Neural progenitor cell (in vitro differentiated cells): ENCODE results near the gene MYO10. TPM values are rescaled to one million over a fixed set of nuclear protein-coding genes. Genes with fewer than 3 reads are reported as not detected.

Source experiments
- DNase-seq: peaks from one replicate; pipeline ENCODE4 v3.0.0-alpha.2; 2016; ENCODE audit warnings: low spot score
- H2AFZ ChIP-seq: fragments of 200-600 bp; sonication (generic); replicated peaks from 2 replicates; pipeline ENCODE4 v1.6.1; 2016; ENCODE audit warnings: antibody characterized with exemption
- H3F3A ChIP-seq: fragments of 200-600 bp; sonication (generic); 2 replicates; pipeline ENCODE4 v1.6.1; 2016; ENCODE audit warnings: antibody characterized with exemption, low read depth
- H3K27ac ChIP-seq: fragments of 200-600 bp; sonication (generic); 2 replicates; pipeline ENCODE4 v1.5.1; 2016; ENCODE audit warnings: mild to moderate bottlenecking
- H3K27me3 ChIP-seq: fragments of 200-600 bp; sonication (generic); 2 replicates; pipeline ENCODE4 v1.6.1; 2016; ENCODE audit warnings: mild to moderate bottlenecking, moderate library complexity
- H3K36me3 ChIP-seq: fragments of 200-600 bp; sonication (generic); 2 replicates; pipeline ENCODE4 v1.5.1; 2016
- H3K4me1 ChIP-seq: fragments of 200-600 bp; sonication (generic); 2 replicates; pipeline ENCODE4 v1.6.1; 2016; ENCODE audit warnings: mixed run types
- H3K4me2 ChIP-seq: fragments of 200-600 bp; sonication (generic); 2 replicates; pipeline ENCODE4 v1.6.1; 2016
- H3K4me3 ChIP-seq: fragments of 200-600 bp; sonication (generic); 2 replicates; pipeline ENCODE4 v1.5.1; 2016
- H3K79me2 ChIP-seq: fragments of 200-600 bp; sonication (generic); 2 replicates; pipeline ENCODE4 v1.6.1; 2016; ENCODE audit warnings: low read depth
- H3K9ac ChIP-seq: fragments of 200-600 bp; sonication (generic); 2 replicates; pipeline ENCODE4 v1.6.1; 2016
- H3K9me3 ChIP-seq: fragments of 200-600 bp; sonication (generic); 2 replicates; pipeline ENCODE4 v1.5.1; 2016; ENCODE audit warnings: low read depth
- H4K20me1 ChIP-seq: fragments of 200-600 bp; sonication (generic); 2 replicates; pipeline ENCODE4 v1.6.1; 2016; ENCODE audit warnings: low read depth
- H3K27ac Mint-ChIP-seq: 3 replicates; pipeline ENCODE4 v1.8.0; 2021; ENCODE audit warnings: mixed read lengths
- H3K27me3 Mint-ChIP-seq: 2 replicates; pipeline ENCODE4 v1.8.0; 2022; ENCODE audit warnings: low read depth, mild to moderate bottlenecking, inconsistent platforms, moderate library complexity, mixed read lengths; ENCODE audit not compliant: insufficient read depth
- H3K36me3 Mint-ChIP-seq: 3 replicates; pipeline ENCODE4 v1.8.0; 2021; ENCODE audit warnings: mixed read lengths
- H3K4me1 Mint-ChIP-seq: 3 replicates; pipeline ENCODE4 v1.8.0; 2021; ENCODE audit warnings: mixed read lengths
- H3K4me3 Mint-ChIP-seq: 3 replicates; pipeline ENCODE4 v1.8.0; 2021; ENCODE audit warnings: mild to moderate bottlenecking, moderate library complexity, mixed read lengths
- H3K9me3 Mint-ChIP-seq: 3 replicates; pipeline ENCODE4 v1.8.0; 2020; ENCODE audit warnings: mixed read lengths
- CTCF ChIP-seq: fragments of 200-600 bp; sonication (generic); IDR thresholded peaks from 2 replicates; pipeline ENCODE4 v1.5.1; 2017; ENCODE audit warnings: antibody characterized with exemption, mild to moderate bottlenecking
- EZH2 ChIP-seq: fragments of 200-600 bp; sonication (generic); IDR thresholded peaks from 2 replicates; pipeline ENCODE4 v1.6.1; 2017; ENCODE audit warnings: antibody characterized with exemption, mild to moderate bottlenecking, moderate library complexity
- EZH2phosphoT487 ChIP-seq: fragments of 200-600 bp; sonication (generic); IDR thresholded peaks from 2 replicates; pipeline ENCODE4 v1.6.1; 2017; ENCODE audit warnings: antibody characterized with exemption
- total RNA-seq: library from RNA; depleted of rRNA; stranded (reverse); fragments of >200 nt; gene quantifications from 2 replicates; pipeline ENCODE4 v1.2.3, GENCODE V29; 2015; ENCODE audit warnings: low replicate concordance

The MYO10 gene
- total RNA-seq, 1 donor from 2014 or later = 39.1 TPM

- no peaks in the 10 kb centered on the region for H3K9me3 ChIP-seq
- no peak overlapping the region for H2AFZ ChIP-seq
- no peak overlapping the region for H3K4me3 ChIP-seq
These were observed 109.5 kb downstream of the MYO10 start for GRCh38 chr5:16826379-16827125.

GRCh38 chr5:16819522-16820167 lies 116.4 kb downstream of the MYO10 start:
- Histone ChIP-seq H3K27ac (no peak overlapping the region), H4K20me1 (no peaks in the 10 kb centered on the region), H3F3A (no peaks in the 10 kb centered on the region), H3K4me2 (no peak overlapping the region), H3K79me2 (peaks cover 19% of the 10 kb centered on the region), H3K4me1 (no peaks in the 10 kb centered on the region), H3K9ac (no peak overlapping the region), H2AFZ (no peak overlapping the region), H3K4me3 (no peak overlapping the region), H3K9me3 (no peaks in the 10 kb centered on the region), H3K36me3 (peaks cover 6% of the 10 kb centered on the region), H3K27me3 (no peaks in the 10 kb centered on the region)
- Mint-ChIP-seq H3K4me1 (no peaks in the 10 kb centered on the region), H3K27me3 (no peaks in the 10 kb centered on the region), H3K4me3 (no peak overlapping the region), H3K9me3 (peaks cover 2% of the 10 kb centered on the region), H3K36me3 (peaks cover 11% of the 10 kb centered on the region), H3K27ac (no peak overlapping the region)
- DNase-seq = no peak
- TF ChIP-seq CTCF (no peak), EZH2 (no peak), EZH2phosphoT487 (no peak)

More at GRCh38 chr5:16826379-16827125, 109.5 kb downstream of the MYO10 start:
- DNase-seq = no peak
- no peaks in the 10 kb centered on the region for H3K27me3 ChIP-seq
- H4K20me1 ChIP-seq = peaks cover 32% of the 10 kb centered on the region
- Mint-ChIP-seq H3K9me3 (peaks cover 5% of the 10 kb centered on the region), H3K27me3 (peaks cover 5% of the 10 kb centered on the region), H3K36me3 (peaks cover 7% of the 10 kb centered on the region), H3K27ac (no peak overlapping the region), H3K4me1 (peaks cover 21% of the 10 kb centered on the region), H3K4me3 (no peak overlapping the region)
- H3K79me2 ChIP-seq = peaks cover 51% of the 10 kb centered on the region
- peaks cover 2% of the 10 kb centered on the region for H3K4me1 ChIP-seq
- TF ChIP-seq CTCF (no peak), EZH2 (no peak), EZH2phosphoT487 (no peak)
- H3K4me2 ChIP-seq = no peak overlapping the region
- no peak overlapping the region for H3K9ac ChIP-seq
- no peaks in the 10 kb centered on the region for H3F3A ChIP-seq
- H3K36me3 ChIP-seq = no peaks in the 10 kb centered on the region
- H3K27ac ChIP-seq = no peak overlapping the region

- DNase-seq = no peak
- Histone ChIP-seq H3K79me2 (peaks cover 16% of the 10 kb centered on the region), H3K9ac (no peak overlapping the region), H3K4me3 (no peak overlapping the region), H3K27ac (no peak overlapping the region), H2AFZ (no peak overlapping the region), H3K9me3 (no peaks in the 10 kb centered on the region), H3K36me3 (peaks cover 6% of the 10 kb centered on the region), H3K27me3 (no peaks in the 10 kb centered on the region), H3K4me2 (no peak overlapping the region), H4K20me1 (peaks cover 3% of the 10 kb centered on the region), H3K4me1 (no peaks in the 10 kb centered on the region), H3F3A (peaks cover under 1% of the 10 kb centered on the region)
- TF ChIP-seq CTCF (no peak), EZH2 (no peak)
- Mint-ChIP-seq H3K9me3 (no peaks in the 10 kb centered on the region), H3K36me3 (peaks cover 9% of the 10 kb centered on the region), H3K4me1 (no peaks in the 10 kb centered on the region), H3K27ac (no peak overlapping the region), H3K4me3 (no peak overlapping the region), H3K27me3 (peaks cover under 1% of the 10 kb centered on the region)
These were observed 120.7 kb downstream of the MYO10 start for GRCh38 chr5:16815432-16815831.
